Endodermal cell (in vitro differentiated cells): Measurements from ENCODE around the gene SLC26A2. TPM values are rescaled to one million over a fixed set of nuclear protein-coding genes. Genes with fewer than 3 reads are reported as not detected.

ENCODE experiments used
- DNase-seq: peaks from one replicate; pipeline ENCODE4 v3.0.0-alpha.2; 2017
- H3K27ac ChIP-seq: 2 replicates; pipeline ENCODE4 v1.5.1; 2013; ENCODE audit warnings: mild to moderate bottlenecking, low read depth, low read length, moderate library complexity
- H3K27me3 ChIP-seq: 2 replicates; pipeline ENCODE4 v1.6.1; 2013; ENCODE audit warnings: mild to moderate bottlenecking, low read length, moderate library complexity; ENCODE audit not compliant: insufficient read depth, control insufficient read depth, poor library complexity, severe bottlenecking
- H3K36me3 ChIP-seq: 2 replicates; pipeline ENCODE4 v1.7.0; 2013; ENCODE audit warnings: mild to moderate bottlenecking, low read length, moderate library complexity; ENCODE audit not compliant: control insufficient read depth, insufficient read depth
- H3K4me1 ChIP-seq: one replicate; pipeline ENCODE4 v1.7.0; 2013; ENCODE audit warnings: low read length; ENCODE audit not compliant: control insufficient read depth, insufficient read depth
- H3K4me3 ChIP-seq: 2 replicates; pipeline ENCODE4 v1.5.1; 2013; ENCODE audit warnings: mild to moderate bottlenecking, low read length, moderate library complexity
- H3K9ac ChIP-seq: 2 replicates; pipeline ENCODE4 v1.6.1; 2013; ENCODE audit warnings: mild to moderate bottlenecking, low read length, moderate library complexity; ENCODE audit not compliant: poor library complexity, severe bottlenecking; ENCODE audit errors: extremely low read depth
- H3K9me3 ChIP-seq: 2 replicates; pipeline ENCODE4 v1.6.1; 2013; ENCODE audit warnings: mild to moderate bottlenecking, low read length, moderate library complexity; ENCODE audit not compliant: control insufficient read depth
- H3K27ac Mint-ChIP-seq: 2 replicates; pipeline ENCODE4 v1.8.0; 2020; ENCODE audit warnings: mixed read lengths
- H3K27me3 Mint-ChIP-seq: 2 replicates; pipeline ENCODE4 v1.8.0; 2021; ENCODE audit warnings: mild to moderate bottlenecking, mixed read lengths; ENCODE audit not compliant: insufficient read depth
- H3K36me3 Mint-ChIP-seq: 2 replicates; pipeline ENCODE4 v1.8.0; 2020; ENCODE audit warnings: low read depth, mixed read lengths
- H3K4me1 Mint-ChIP-seq: 2 replicates; pipeline ENCODE4 v1.8.0; 2020; ENCODE audit warnings: mixed read lengths
- H3K4me3 Mint-ChIP-seq: 2 replicates; pipeline ENCODE4 v1.8.0; 2020; ENCODE audit warnings: mild to moderate bottlenecking, moderate library complexity, mixed read lengths
- H3K9me3 Mint-ChIP-seq: 2 replicates; pipeline ENCODE4 v1.8.0; 2020; ENCODE audit warnings: mild to moderate bottlenecking, mixed read lengths
- CTCF ChIP-seq: fragments of 200-600 bp; sonication (generic); conservative IDR thresholded peaks from 2 replicates; pipeline ENCODE4 v1.5.0; 2021; ENCODE audit warnings: antibody characterized with exemption, mild to moderate bottlenecking
- WGBS, 2 experiments: methylation state at CpG; one replicate each; pipeline versions ENCODE4 v1.1.5 to v1.1.7; 2013; ENCODE audit warnings: missing lambda C conversion rate in 2 of 2, mixed read lengths in 1 of 2; ENCODE audit not compliant: insufficient coverage in 1 of 2, insufficient read length in 1 of 2; 5-methylcytosine and 5-hydroxymethylcytosine counted together
- total RNA-seq, 2 donors: library from RNA; stranded (reverse); fragmentation: NEBNext Ultra II Directional in 1 of 2; extraction: Animal tissue kit (Norgen Biotek cat#: 25700) in 1 of 2; gene quantifications; 2 replicates in 1 of 2; 3 replicates in 1 of 2; pipeline ENCODE4 v1.2.1, GENCODE V29; 2021

Gene SLC26A2
- total RNA-seq, 2 donors from 2014 or later, result 22.3 to 23.9 TPM

GRCh38 chr5:150036513-150036912, 76.0 kb downstream of the SLC26A2 start:
- Histone ChIP-seq H3K4me1 (no peaks in the 10 kb centered on the region), H3K27me3 (no peaks in the 10 kb centered on the region), H3K9ac (no peak overlapping the region), H3K36me3 (peaks cover 94% of the 10 kb centered on the region), H3K9me3 (no peaks in the 10 kb centered on the region), H3K4me3 (no peak overlapping the region), H3K27ac (no peak overlapping the region)
- 88 to 94% methylated on average over 7 to 9 of the region's 9 CpGs for WGBS, 2 experiments
- Mint-ChIP-seq H3K27me3 (no peaks in the 10 kb centered on the region), H3K27ac (no peak overlapping the region), H3K36me3 (peaks cover 64% of the 10 kb centered on the region), H3K4me3 (no peak overlapping the region), H3K4me1 (no peaks in the 10 kb centered on the region), H3K9me3 (no peaks in the 10 kb centered on the region)
- DNase-seq, result no peak
- no peak for TF ChIP-seq CTCF

Other genes with a start within 250 kb of the SLC26A2 start
- gene PPARGC1B, start 230.4 kb upstream of the SLC26A2 start, total RNA-seq, result 1 to 10 TPM; 1.1 to 2.7 TPM
- gene PDE6A, start 16.0 kb upstream of the SLC26A2 start, total RNA-seq, result under 1 TPM in 1 of 2 donors, not detected in 1; 0.07 TPM
- 1 to 10 TPM; 3.4 to 3.8 TPM for gene TIGD6, start 39.9 kb downstream of the SLC26A2 start, total RNA-seq
- gene HMGXB3, start 40.0 kb downstream of the SLC26A2 start, total RNA-seq, result 10 to 100 TPM; 41.0 to 43.5 TPM
- not detected for gene CSF1R, start 125.8 kb downstream of the SLC26A2 start, total RNA-seq
- 1 to 10 TPM; 4.1 to 6.5 TPM for gene PDGFRB, start 195.1 kb downstream of the SLC26A2 start, total RNA-seq
- gene CDX1, start 206.0 kb downstream of the SLC26A2 start, total RNA-seq, result not detected
- not detected for gene SLC6A7, start 229.3 kb downstream of the SLC26A2 start, total RNA-seq